ENCODE data around the gene GZF1. TPM values are rescaled to one million over a fixed set of nuclear protein-coding genes. Genes with fewer than 3 reads are reported as not detected.

The GZF1 gene
- total RNA-seq, 3 donors from 2014 or later: 19.0 to 24.3 (median 19.9) TPM

GRCh38 chr20:23415555-23415954 lies 53.6 kb downstream of the GZF1 start:
- Histone ChIP-seq H3K9me3 (no peaks in the 10 kb centered on the region), H3K27ac (no peak overlapping the region), H3K4me3 (no peak overlapping the region), H3K4me1 (peaks cover 0 to 6% of the 10 kb centered on the region in 2 donors), H3K27me3 (no peaks in the 10 kb centered on the region), H3K36me3 (no peaks in the 10 kb centered on the region)
- intact Hi-C loops (cut with DNase I; ENCODE audit: low total_unique reads): no loop called here
- TF ChIP-seq POLR2AphosphoS5 (IDR thresholded peaks at IDR 0.05): no peak
- TF ChIP-seq, protein P1, sequence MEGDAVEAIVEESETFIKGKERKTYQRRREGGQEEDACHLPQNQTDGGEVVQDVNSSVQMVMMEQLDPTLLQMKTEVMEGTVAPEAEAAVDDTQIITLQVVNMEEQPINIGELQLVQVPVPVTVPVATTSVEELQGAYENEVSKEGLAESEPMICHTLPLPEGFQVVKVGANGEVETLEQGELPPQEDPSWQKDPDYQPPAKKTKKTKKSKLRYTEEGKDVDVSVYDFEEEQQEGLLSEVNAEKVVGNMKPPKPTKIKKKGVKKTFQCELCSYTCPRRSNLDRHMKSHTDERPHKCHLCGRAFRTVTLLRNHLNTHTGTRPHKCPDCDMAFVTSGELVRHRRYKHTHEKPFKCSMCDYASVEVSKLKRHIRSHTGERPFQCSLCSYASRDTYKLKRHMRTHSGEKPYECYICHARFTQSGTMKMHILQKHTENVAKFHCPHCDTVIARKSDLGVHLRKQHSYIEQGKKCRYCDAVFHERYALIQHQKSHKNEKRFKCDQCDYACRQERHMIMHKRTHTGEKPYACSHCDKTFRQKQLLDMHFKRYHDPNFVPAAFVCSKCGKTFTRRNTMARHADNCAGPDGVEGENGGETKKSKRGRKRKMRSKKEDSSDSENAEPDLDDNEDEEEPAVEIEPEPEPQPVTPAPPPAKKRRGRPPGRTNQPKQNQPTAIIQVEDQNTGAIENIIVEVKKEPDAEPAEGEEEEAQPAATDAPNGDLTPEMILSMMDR (IDR thresholded peaks at IDR 0.05): no peak
- no peak for TF ChIP-seq POLR2A (IDR thresholded peaks at IDR 0.05)
- DNase-seq (ENCODE audit: low spot score in 2 of 2): no peak

GRCh38 chr20:23415959-23416583 lies 54.1 kb downstream of the GZF1 start:
- no peaks in the 10 kb centered on the region for H3K36me3 ChIP-seq
- no peaks in the 10 kb centered on the region for H3K27me3 ChIP-seq
- no peak overlapping the region for H3K4me3 ChIP-seq
- TF ChIP-seq, protein P1 (IDR thresholded peaks at IDR 0.05): no peak
- no peak for TF ChIP-seq POLR2AphosphoS5 (IDR thresholded peaks at IDR 0.05)
- TF ChIP-seq POLR2A (IDR thresholded peaks at IDR 0.05): no peak
- H3K27ac ChIP-seq: no peak overlapping the region
- intact Hi-C loops (cut with DNase I; ENCODE audit: low total_unique reads): no loop called here
- no peak for DNase-seq (ENCODE audit: low spot score in 2 of 2)
- peaks cover 0 to 6% of the 10 kb centered on the region in 2 donors for H3K4me1 ChIP-seq
- H3K9me3 ChIP-seq: no peaks in the 10 kb centered on the region

DNA sequence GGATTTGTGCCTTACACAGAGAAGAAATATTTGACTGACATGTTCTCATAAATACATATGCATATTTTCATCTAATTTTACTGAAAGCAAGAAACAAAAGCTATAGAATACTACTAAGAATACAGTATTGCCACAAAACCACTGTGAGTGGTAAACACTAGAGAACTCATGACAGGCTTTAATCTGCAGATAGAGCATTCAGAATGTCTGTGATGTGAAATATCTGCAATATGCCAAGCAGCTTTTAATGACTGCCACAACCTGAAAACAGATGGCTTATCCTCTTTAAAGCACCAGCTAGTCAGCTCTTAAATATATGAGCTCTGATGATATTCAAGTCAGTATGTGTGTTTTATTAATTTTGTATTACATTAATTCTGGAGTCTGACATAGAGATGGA lies 55.9 kb downstream of the GZF1 start:
- Histone ChIP-seq H3K27me3 (no peaks in the 10 kb centered on the region), H3K9me3 (no peaks in the 10 kb centered on the region), H3K4me1 (peaks cover 0 to 6% of the 10 kb centered on the region in 2 donors), H3K36me3 (no peaks in the 10 kb centered on the region), H3K27ac (no peak overlapping the region), H3K4me3 (no peak overlapping the region)
- TF ChIP-seq, protein P1 (IDR thresholded peaks at IDR 0.05): no peak
- no peak for TF ChIP-seq POLR2A (IDR thresholded peaks at IDR 0.05)
- TF ChIP-seq POLR2AphosphoS5 (IDR thresholded peaks at IDR 0.05): no peak
- intact Hi-C loops (cut with DNase I; ENCODE audit: low total_unique reads): no loop called here
- DNase-seq (ENCODE audit: low spot score in 2 of 2): no peak

GRCh38 chr20:23419657-23419994 lies 57.6 kb downstream of the GZF1 start:
- intact Hi-C loops (cut with DNase I; ENCODE audit: low total_unique reads): no loop called here
- H3K27ac ChIP-seq: peak overlapping the region; percentile 91 to 95

More at GRCh38 chr20:23419657-23419994, 57.6 kb downstream of the GZF1 start:
- peaks cover 0 to 6% of the 10 kb centered on the region in 2 donors for H3K4me1 ChIP-seq
- TF ChIP-seq POLR2A (IDR thresholded peaks at IDR 0.05) (no peak), POLR2AphosphoS5 (IDR thresholded peaks at IDR 0.05) (no peak)
- TF ChIP-seq, protein P1 (IDR thresholded peaks at IDR 0.05): no peak
- peak overlapping the region; percentile 93 to 95 (median 94) for H3K4me3 ChIP-seq
- H3K27me3 ChIP-seq: no peaks in the 10 kb centered on the region
- no peaks in the 10 kb centered on the region for H3K9me3 ChIP-seq
- no peaks in the 10 kb centered on the region for H3K36me3 ChIP-seq
- no peak for DNase-seq (ENCODE audit: low spot score in 2 of 2)

Data from breast epithelium (tissue), 4 donors.